ENCODE measurements around the gene SDS. TPM values are rescaled to one million over a fixed set of nuclear protein-coding genes. Genes with fewer than 3 reads are reported as not detected.

SDS gene
- polyA plus RNA-seq (ENCODE audit: insufficient read length in 4 of 4) = under 1 TPM in 2 of 4 donors, not detected in 2; 0.22 to 0.32 TPM

GRCh38 chr12:113403435-113404415, at the start of gene SDS:
Gene SDS (minus strand): TSS chr12:113403887. CDS start chr12:113399708, 4,179 bp downstream.
- DNase-seq (ENCODE audit: low read depth in 4 of 4, low spot score in 3 of 4) = peak in 1 of 4 donors; percentile 14

- DNase-seq (ENCODE audit: low read depth in 4 of 4, low spot score in 3 of 4) = no peak
Observed at GRCh38 chr12:113453330-113453729, 49.6 kb upstream of the SDS start.

GRCh38 chr12:113452458-113452857, 48.8 kb upstream of the SDS start:
- DNase-seq (ENCODE audit: low read depth in 4 of 4, low spot score in 3 of 4) = no peak

GRCh38 chr12:113449839-113450238, 46.2 kb upstream of the SDS start:
- no peak for DNase-seq (ENCODE audit: low read depth in 4 of 4, low spot score in 3 of 4)

GRCh38 chr12:113449299-113449698, 45.6 kb upstream of the SDS start:
- DNase-seq (ENCODE audit: low read depth in 4 of 4, low spot score in 3 of 4) = no peak

- DNase-seq (ENCODE audit: low read depth in 4 of 4, low spot score in 3 of 4) = peak in 1 of 4 donors; percentile 27
Observed at GRCh38 chr12:113448873-113449272, 45.2 kb upstream of the SDS start.

GRCh38 chr12:113445544-113446171, 42.0 kb upstream of the SDS start:
- no peak for DNase-seq (ENCODE audit: low read depth in 4 of 4, low spot score in 3 of 4)

GRCh38 chr12:113443030-113443539, 39.4 kb upstream of the SDS start:
- no peak for DNase-seq (ENCODE audit: low read depth in 4 of 4, low spot score in 3 of 4)

- DNase-seq (ENCODE audit: low read depth in 4 of 4, low spot score in 3 of 4) = no peak
Observed at GRCh38 chr12:113440947-113441782, 37.5 kb upstream of the SDS start.

- no peak for DNase-seq (ENCODE audit: low read depth in 4 of 4, low spot score in 3 of 4)
Observed at GRCh38 chr12:113440336-113440735, 36.6 kb upstream of the SDS start.

- DNase-seq (ENCODE audit: low read depth in 4 of 4, low spot score in 3 of 4) = no peak
Observed at GRCh38 chr12:113439606-113440030, 35.9 kb upstream of the SDS start.

- DNase-seq (ENCODE audit: low read depth in 4 of 4, low spot score in 3 of 4) = no peak
Observed at GRCh38 chr12:113439301-113439597, 35.6 kb upstream of the SDS start.

- DNase-seq (ENCODE audit: low read depth in 4 of 4, low spot score in 3 of 4) = no peak
Observed at GRCh38 chr12:113438523-113439300, 35.0 kb upstream of the SDS start.

GRCh38 chr12:113437729-113438100, 34.0 kb upstream of the SDS start:
- DNase-seq (ENCODE audit: low read depth in 4 of 4, low spot score in 3 of 4) = no peak

- DNase-seq (ENCODE audit: low read depth in 4 of 4, low spot score in 3 of 4) = no peak
Observed at GRCh38 chr12:113436993-113437728, 33.5 kb upstream of the SDS start.

- no peak for DNase-seq (ENCODE audit: low read depth in 4 of 4, low spot score in 3 of 4)
Observed at GRCh38 chr12:113436586-113436985, 32.9 kb upstream of the SDS start.

GRCh38 chr12:113435367-113435766, 31.7 kb upstream of the SDS start:
- DNase-seq (ENCODE audit: low read depth in 4 of 4, low spot score in 3 of 4) = no peak

- DNase-seq (ENCODE audit: low read depth in 4 of 4, low spot score in 3 of 4) = no peak
Observed at GRCh38 chr12:113432986-113433385, 29.3 kb upstream of the SDS start.

GRCh38 chr12:113428482-113428881, 24.8 kb upstream of the SDS start:
- no peak for DNase-seq (ENCODE audit: low read depth in 4 of 4, low spot score in 3 of 4)

Data from right renal pelvis (tissue), 4 donors.